Activated CD4-positive, alpha-beta T cell treated with anti-CD3 and anti-CD28 coated beads for 1 hour (primary cell): ENCODE results near the gene IL1RAPL1.

ENCODE experiments used
- DNase-seq: peaks from one replicate; pipeline ENCODE4 v3.0.0-alpha.2; 2020

IL1RAPL1 gene

GRCh38 chrX:29453333-29453732 is 866.1 kb downstream of the IL1RAPL1 start:
- no peak for DNase-seq

GRCh38 chrX:29455702-29456101 is 868.5 kb downstream of the IL1RAPL1 start:
- DNase-seq: no peak

- no peak for DNase-seq
These were observed 873.8 kb downstream of the IL1RAPL1 start for GRCh38 chrX:29461039-29461438.

- no peak for DNase-seq
These were observed 879.2 kb downstream of the IL1RAPL1 start for GRCh38 chrX:29466456-29466855.

- DNase-seq: no peak
These were observed 881.8 kb downstream of the IL1RAPL1 start for GRCh38 chrX:29468911-29469494.

- no peak for DNase-seq
These were observed 882.8 kb downstream of the IL1RAPL1 start for GRCh38 chrX:29470030-29470429.

- DNase-seq: no peak
These were observed 884.6 kb downstream of the IL1RAPL1 start for GRCh38 chrX:29471829-29472228.

GRCh38 chrX:29477878-29478277 is 890.6 kb downstream of the IL1RAPL1 start:
- no peak for DNase-seq

GRCh38 chrX:29478336-29479069 is 891.3 kb downstream of the IL1RAPL1 start:
- no peak for DNase-seq

- DNase-seq: no peak
These were observed 900.0 kb downstream of the IL1RAPL1 start for GRCh38 chrX:29487214-29487613.

- no peak for DNase-seq
These were observed 900.5 kb downstream of the IL1RAPL1 start for GRCh38 chrX:29487714-29488113.

GRCh38 chrX:29488919-29489318 is 901.7 kb downstream of the IL1RAPL1 start:
- DNase-seq: no peak

- no peak for DNase-seq
These were observed 903.4 kb downstream of the IL1RAPL1 start for GRCh38 chrX:29490606-29491005.

GRCh38 chrX:29491659-29492058 is 904.4 kb downstream of the IL1RAPL1 start:
- DNase-seq: no peak

GRCh38 chrX:29496636-29497180 is 909.5 kb downstream of the IL1RAPL1 start:
- DNase-seq: no peak

GRCh38 chrX:29506729-29507128 is 919.5 kb downstream of the IL1RAPL1 start:
- no peak for DNase-seq

GRCh38 chrX:29518100-29518499 is 930.9 kb downstream of the IL1RAPL1 start:
- DNase-seq: no peak

- DNase-seq: no peak
These were observed 941.0 kb downstream of the IL1RAPL1 start for GRCh38 chrX:29528281-29528680.

- DNase-seq: no peak
These were observed 943.3 kb downstream of the IL1RAPL1 start for GRCh38 chrX:29530501-29530900.

- no peak for DNase-seq
These were observed 944.1 kb downstream of the IL1RAPL1 start for GRCh38 chrX:29531336-29531735.

- no peak for DNase-seq
These were observed 948.2 kb downstream of the IL1RAPL1 start for GRCh38 chrX:29535212-29536162.

- DNase-seq: no peak
These were observed 953.8 kb downstream of the IL1RAPL1 start for GRCh38 chrX:29541038-29541437.

GRCh38 chrX:29542152-29542551 is 954.9 kb downstream of the IL1RAPL1 start:
- no peak for DNase-seq
